HG03108 (cell line): ENCODE data around the gene FLRT3.

Source experiments
- ATAC-seq: cut with Tn5 transposase; IDR thresholded peaks from one replicate; pipeline ENCODE4 v1.9.1; 2021; ENCODE audit warnings: moderate library complexity; ENCODE audit not compliant: unreplicated experiment

The FLRT3 gene

DNA sequence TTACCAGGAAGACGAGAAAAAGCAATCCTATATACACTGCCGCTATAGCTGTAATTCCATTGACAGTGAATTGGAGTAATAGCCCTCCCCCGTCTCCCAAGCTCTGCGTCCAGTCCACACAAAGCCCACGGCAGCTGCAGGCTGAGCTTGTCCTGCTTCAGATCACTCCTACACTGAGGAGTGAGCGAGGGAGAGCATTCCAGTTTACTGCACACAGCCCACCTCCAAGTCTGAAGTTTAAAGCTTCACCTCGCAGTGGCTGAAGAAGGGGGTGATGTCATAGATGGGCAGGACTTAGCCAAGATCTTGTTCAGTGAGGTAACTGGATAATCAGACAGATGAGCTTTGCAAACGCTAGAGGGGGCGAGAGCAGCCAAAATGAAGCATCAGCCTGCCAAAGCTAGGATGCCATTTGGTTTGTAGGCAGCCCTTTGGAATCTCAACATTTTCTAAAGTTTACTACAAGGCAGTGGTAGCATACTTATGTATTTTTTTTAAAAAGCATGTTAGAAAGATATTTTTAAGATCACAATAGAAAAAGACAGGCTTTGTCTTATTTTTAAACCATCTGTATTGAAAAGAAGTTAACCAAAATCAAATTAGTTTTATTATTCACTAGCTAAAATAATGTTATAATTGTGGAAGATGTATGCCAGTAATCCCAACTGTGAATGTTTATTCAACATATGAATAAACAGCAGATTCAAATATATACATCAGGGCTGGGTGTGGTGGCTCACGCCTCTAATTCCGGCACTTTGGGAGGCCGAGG is at the start of gene FLRT3:
TSS of gene FLRT3 (minus strand) at position 213 of the 772 bp plus-strand sequence. CDS start 10,106 bp downstream, outside the sequence.
- peak; percentile 95 for ATAC-seq

DNA sequence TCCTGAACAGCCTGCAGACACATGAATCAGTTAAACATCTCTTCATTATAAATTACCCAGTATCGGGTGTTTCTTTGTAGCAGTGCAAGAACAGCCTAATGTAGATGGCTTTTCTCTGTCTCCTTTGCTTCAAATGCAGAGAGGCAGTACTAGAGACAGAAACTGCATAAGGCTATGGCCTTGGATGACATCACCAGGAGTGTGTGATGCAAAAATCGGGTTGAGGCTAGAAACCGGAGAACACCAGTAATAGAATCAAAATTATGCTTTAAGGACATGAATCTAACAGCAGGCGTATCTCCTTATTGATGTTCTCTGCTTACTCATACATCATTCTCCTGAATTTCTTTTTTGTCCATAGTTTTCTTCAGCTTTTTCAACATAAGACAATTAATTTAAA is 49.3 kb upstream of the FLRT3 start:
- no peak for ATAC-seq

DNA sequence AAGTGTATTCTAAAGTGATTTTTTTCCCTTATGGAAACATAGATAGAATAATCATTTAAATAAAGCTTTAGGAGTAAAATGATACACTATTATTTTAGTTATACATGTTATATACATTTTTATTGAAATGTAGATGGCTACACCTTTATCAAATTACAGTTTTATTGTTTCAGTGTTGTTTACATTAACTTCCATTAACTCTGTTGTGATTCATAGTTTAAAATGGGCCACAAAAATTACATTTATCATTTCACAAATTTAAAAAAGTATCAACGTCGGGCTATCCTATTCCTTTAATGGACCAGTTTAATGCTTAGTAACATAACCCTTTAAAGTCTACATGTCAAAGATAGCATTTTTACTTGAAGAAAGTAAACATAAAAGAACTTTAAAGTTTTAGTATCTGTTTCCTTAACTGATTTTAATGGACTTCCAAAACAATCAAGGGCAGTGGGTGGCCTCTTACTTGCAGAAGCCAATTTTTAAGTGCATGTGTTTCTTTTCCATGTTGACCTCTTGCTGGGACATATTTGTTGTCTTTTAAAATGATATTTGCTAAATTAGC is 47.8 kb upstream of the FLRT3 start:
- no peak for ATAC-seq

DNA sequence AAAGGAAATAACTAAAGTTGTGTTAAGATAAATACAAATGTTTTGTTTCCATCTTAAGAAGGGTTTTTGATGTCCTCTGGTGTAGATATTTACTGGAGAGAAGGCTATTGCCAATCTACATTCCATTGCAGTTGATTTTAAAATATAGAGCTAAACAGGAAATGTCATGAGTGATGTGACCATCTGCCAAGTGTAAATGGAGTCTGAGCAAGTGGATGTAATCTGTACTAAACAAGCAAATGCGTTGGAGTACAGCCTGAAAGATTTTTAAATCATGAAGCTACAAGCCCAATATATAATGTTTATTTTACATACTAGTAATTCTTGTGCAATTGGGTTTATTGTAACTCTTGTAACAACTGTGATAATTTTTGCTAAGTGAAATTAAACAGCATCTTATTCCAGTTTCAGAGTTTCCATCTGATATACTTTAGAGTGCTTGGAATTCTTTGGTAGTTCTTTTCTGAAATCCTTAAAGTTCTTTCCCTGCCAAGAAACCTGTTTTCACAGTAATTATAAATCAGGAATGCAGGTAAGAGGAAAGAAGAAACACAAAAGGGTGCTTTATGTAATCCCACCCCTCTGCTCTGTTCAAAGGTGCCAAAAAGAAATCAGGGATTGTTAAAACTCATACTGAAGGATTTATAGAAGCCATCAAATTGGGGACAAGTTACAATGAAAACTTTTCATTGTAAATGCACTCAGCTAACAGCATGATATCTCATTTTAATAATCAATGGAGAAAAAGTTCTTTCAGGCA is 47.2 kb upstream of the FLRT3 start:
- no peak for ATAC-seq

DNA sequence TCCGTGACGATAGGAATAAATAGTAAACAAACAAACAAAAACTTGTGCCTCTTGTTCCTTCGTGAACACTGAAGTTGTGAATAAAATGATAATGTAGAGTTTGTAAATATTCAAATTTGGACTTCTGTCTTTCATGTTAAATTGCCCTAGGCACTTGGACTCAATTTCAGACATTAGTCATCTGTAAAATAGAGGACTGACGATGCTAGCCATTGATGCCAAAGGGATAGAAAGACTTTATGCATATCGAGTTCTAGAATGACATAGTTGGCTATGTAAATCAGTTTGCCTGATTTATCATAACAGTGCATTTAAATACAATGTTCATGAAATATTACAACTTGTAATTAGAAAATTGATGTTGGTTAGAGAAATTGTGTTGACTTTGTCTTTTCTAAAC is 45.9 kb upstream of the FLRT3 start:
- no peak for ATAC-seq

DNA sequence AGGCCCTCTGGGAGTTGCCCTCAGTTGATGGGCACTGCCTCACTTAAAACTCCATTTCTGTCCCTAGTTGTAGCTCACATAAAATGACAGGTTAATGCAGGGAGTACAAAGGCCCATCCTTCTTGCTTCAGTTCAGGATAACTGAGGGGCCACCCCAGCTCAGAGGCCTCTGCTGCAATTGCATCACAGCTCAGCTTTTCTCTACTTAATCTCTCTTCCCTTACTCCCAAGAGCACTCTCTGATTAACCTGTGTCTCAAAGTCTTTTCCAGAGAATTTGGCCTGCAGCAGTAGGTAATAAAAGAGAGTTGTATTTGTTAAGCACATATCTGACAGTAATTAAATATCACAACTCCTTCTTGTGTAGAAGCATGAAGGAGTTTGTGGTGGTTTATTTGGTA is 40.9 kb upstream of the FLRT3 start:
- ATAC-seq = no peak

DNA sequence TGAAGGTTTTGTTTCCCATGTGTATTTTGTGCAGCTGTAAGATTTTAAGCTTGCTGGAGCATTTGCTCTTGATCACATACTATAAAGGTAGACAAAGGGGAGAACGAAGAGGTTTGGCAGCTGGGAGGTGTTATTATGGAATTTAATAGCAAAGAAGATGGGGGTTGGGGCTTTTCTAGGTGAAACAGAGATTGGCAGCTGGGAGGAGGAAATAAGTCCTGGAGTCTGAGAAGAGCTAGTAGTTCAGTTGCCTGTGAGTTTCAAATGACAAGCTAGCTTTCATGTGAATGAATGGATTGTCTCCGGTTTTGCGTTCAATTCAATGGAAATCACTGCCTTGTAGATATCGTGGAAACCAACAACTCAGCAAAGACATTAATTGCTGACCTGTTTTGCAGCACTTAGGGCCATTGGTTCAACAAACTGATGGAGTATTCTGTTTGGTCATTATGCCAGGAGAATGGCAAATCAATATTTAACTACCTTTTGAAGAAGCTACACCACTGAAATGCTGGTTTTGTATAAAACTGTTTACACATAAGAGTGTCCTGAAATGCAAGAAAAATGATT is 38.1 kb upstream of the FLRT3 start:
- ATAC-seq = no peak

DNA sequence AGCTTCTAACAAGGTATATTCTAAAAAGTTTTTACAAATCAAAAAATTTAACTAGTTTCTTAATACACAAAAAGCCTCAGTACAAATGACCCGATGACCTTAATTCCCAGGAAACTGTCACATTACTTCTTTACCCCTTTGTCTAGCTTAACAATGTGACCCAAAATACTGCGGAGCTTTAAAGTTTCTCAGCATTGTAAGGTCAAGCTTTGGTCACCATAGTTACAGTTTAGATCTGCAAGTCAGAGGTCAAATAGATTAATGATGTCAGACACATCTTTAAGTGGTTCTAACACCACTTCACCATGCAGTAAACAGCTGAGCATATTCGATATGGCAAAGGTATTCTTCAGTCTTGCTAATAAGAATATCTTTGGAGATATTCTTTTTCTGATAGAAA is 36.8 kb upstream of the FLRT3 start:
- ATAC-seq = no peak

DNA sequence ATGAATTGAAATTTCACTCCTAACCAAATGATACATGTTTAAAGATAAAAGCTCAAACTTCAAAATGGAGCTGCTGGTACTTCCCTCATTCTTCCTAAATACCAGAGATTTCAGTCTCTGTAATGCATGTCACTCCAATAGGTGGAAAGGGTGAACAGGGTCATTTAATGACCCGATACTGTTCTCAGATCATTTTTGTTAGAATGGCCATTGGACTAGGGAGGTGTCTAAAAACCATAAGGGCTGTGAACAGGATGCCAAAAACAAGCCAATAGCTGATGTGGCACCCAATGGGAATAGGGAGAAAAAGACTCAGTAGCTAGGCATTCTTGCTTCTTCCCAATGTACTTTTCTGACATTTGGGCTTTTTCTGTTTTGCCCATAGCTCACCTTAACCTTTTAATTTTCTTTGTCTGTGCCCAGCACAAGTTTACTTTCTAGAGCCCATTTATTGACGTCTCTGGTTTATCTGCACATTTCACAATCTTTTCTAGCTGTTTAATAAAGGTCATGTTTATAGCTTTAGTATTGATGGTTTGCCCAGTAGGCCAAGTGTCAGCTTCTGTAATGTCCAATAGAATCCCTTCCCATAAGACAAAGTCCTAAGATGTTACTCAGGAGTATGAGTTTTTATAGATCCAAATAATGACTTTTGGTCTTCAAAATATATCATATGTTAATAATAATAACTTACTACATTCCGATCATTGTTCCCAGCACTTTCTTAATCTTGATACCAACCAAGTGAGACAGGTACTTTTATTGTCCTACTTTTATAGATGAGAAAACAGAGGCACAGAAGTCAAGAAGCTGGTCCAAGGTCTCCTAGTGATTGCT is 24.3 kb upstream of the FLRT3 start:
- no peak for ATAC-seq

DNA sequence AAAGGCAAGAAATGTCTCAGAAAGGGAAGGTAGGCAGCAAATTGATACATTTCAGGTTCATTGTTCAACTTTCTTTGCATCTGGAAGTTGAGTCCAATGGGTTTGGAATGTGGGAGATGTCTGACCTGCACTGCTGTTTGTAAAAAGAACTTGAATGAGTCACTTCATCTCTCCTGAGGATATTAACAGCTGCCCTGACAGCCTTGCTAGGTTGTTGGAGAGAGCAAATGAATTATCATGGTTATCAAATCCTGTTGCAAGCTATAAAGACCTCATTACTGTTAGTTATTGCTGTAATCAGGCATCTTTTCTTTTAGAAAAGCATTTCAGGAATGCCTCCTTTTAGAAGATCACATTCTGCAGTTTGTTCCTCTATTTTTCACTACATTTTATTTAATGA is 23.0 kb upstream of the FLRT3 start:
- ATAC-seq = no peak

DNA sequence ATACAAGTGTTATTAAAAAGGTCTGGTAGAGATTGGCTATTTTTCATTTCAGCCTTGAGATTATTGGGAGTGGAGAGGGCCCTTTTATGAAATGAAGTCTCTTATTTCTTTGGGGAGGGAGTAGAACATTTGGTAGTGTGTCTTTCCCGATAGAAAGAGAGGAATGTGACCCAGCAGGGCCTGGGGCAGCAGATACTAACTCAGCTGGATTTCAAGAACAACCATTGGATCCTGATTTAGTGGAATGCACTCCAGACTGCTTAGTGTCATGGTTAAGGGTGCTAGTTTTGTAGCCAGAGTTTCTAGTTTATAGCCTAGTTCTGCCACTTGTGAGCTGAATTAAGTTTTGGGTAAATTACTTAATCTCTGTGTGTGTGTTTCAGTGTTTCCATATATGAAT is 18.4 kb upstream of the FLRT3 start:
- no peak for ATAC-seq

DNA sequence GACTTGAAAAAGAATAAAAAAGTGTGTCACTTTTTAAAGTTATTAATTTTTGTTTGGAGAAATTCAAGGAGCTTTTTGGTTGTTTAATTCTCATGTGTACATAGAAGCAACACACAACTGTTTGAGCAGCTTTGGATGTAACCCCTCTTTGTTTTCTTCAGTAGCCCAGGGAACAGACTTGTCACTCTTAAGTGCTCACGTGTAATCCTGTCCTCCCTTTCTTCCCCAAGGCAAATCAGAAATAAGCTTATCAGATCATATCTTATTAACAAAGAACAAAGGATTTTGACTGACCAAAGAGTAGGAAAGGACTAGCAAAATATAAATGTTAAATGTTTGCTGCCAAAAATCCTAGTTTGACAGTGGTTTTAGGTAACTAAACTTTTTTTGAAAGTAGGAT is 7.3 kb upstream of the FLRT3 start:
- ATAC-seq = no peak

DNA sequence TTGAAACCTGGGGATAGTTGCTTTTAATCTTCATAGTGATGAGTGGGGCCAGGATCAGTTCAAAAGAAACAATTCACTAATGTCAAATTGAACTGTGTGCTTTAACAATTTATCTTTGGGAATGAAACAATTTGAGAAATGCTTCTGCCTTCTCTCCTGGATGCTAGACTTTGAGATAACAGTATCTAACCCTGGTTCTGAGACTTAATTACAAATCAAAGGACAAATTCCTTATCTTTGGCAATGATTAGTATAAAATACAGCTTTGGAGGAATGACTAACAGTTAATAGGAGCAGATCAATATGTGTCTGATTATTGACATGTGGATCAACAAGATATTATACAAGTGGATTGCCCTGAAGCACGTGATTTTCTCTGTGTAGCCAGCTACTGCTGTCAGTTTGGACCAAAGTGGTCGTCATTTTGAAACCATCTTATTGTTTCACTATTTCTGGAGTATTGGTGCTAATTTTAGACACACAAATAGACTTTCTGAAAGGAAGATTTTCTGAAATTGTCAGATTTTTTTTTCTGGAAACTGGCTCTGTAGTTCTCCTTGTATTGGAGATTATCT is 6.2 kb upstream of the FLRT3 start:
- ATAC-seq = no peak

DNA sequence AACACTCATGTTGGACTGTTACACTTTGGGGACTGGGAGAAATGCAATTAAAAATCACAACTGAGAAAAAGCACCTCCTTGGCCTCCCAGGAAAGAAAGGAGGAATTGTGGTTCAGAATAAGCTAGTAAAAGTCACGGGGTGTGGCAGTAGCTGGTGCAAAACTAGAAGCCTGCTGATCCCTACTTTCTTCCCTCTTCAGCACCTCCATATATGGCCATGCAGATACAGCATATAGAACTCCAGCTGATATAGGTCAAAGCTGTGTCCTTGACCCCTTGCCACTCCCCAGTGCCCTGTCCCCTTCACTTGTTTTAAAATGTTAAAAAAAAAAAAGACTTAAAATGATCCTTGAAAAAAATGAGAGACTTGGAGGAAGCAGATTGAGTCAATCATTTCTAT is 5.5 kb upstream of the FLRT3 start:
- ATAC-seq = no peak

DNA sequence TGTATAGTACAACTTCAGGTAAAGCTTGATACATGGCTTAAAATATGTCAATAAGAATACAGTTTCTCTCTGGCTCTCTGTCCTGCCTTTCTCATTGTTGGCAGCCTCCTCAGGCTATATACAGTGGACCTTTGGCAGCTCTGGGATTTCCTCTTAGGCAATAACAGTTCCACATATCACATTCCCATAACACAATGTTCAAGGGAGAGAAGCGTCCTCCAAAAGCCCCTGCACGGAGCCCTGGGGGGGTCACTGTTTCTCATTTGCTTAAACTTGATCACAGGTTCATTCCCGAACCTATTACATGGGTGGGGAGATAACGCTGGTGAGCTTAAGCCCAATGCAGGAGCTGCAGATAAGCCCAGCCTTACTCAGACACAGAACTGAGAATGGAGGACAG is 4.4 kb upstream of the FLRT3 start:
- no peak for ATAC-seq

DNA sequence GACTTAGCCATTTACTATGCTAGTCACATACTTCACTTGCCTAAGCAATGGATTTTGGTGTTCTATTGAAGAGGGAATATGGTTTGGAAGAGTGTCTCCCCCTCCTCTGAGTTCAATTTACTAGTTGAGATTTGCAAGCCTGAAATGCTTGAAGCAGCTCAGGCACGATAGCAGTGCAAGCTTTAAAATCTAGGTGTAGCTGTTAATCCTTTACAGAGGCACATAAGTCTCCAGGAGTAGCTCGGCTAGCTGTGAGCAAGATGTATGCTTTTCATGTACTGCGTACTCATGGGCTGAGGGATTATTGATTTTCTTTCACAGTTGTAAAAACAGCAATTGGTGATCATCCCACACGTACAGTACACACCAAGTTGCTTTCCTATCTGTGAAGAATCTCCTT is 726 bp downstream of the FLRT3 start:
- no peak for ATAC-seq

DNA sequence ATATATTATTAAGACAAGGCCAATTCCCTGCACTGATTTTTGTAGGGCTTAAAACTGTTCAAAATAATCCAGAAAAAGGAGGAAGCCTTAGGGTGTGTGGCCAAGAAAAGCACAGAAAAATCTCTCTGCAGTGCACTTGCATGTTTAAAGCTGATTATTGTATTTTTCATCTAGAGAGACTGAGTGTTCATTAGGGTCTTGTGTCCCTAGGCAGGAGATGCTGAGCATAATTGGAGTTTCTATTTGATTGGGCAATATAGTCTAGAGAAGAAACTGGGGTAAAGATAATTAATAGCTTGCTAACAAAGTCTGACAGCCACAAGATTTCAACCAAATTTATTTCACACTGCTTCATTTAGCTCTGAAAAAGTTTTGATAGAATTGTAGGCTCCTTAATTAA is 2.4 kb downstream of the FLRT3 start:
- no peak for ATAC-seq

DNA sequence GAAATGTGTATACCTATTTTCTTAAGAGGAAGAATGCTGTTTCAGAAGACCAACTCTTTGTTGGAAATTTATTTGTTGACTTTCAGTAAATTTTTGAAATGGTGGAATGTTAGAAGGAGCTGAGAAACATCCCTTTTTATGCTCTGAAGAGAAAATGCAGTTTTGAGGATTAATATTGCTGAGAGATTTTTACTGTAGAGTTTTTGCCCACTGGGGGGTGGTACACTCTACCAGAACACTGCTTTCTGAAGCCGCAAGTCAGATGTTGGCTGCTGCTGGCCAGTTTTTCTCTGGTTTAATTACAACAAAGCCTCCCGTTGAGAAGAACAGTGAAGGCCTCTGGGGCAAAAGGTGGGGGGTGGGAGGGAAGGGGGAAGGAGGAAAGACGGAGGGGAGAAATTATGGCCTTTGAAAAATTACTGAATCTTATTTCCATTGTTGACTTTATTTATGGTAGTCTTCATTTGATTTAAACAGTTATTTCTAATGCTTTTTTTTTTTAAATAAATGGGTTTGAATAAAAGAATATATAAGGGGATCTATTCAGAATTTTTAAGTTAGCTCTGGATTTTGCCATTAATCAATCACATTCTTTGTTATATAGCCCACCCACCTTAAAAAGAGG is 3.0 kb downstream of the FLRT3 start:
- ATAC-seq = no peak

DNA sequence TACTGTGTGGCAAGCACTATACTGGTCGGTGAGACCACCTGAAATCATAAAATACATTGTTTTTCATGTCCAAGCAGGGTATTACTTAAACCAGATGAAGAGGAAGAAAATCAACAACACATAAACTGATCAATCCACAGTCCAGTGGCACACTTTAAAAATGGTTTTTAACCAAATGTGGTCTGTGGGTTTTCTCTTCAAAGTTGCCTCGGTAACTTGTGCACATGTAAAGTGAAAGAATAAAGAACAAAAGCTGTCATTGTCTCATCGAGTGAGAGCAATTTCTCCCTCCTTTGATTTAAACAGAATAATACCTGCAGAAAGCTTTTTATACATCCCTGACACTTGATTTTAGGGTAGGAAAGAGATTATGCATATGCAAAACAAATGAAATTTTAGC is 3.7 kb downstream of the FLRT3 start:
- no peak for ATAC-seq

DNA sequence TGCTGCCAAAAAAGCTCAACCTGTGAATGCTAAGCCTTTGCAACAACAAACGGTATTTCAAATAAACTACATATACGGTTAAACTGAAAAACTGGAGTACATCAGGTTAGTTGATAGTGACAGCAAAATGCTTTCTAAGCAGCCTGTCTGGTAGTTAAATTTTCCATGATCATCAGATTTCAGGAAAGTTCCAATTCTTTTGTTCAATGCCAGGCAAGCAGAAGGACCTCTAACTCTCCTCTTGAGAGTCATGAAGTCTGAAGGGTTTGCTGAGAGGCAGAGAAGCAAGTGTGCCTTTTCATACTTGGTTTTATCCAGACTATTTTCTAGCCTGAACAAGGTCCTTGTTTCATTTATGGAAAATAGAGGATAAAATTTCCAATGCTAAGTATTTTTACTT is 4.5 kb downstream of the FLRT3 start:
- no peak for ATAC-seq
